Hematopoietic multipotent progenitor cell treated with erythropoietin and hydrocortisone succinate and interleukin-3 and kit ligand, for 8 days (in vitro differentiated cells): ENCODE data around the gene EIF2D.

ENCODE experiments used
- DNase-seq: peaks from one replicate; pipeline ENCODE4 v3.0.0-alpha.2; 2015

Gene EIF2D

DNA sequence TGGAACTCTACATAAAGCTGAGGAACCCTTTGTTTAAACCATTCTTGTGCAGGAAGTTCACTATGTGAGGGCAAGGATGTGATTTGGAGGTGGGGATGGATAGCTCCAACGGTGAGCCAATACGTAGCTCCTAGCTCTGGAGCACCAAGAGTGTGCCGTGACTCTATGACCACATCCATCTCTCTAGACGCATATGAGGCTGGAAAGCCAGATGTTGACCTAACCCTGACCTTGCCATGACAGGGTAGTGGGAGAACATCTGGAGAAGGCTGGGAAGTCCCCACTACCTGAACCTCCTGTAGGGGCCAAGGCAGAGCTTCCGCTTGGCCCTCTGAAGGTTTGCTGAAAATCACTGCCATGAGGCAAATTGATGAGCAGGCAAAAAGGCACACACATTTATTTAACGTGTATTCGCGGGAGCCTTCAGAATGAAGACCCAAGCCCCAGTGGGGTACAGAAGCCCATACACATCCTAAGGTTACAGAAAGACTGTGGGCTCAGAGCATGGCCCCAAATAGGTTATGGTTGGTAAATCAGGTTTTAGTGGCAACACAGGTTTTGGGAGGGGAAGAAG lies 43.4 kb downstream of the EIF2D start:
- no peak for DNase-seq

DNA sequence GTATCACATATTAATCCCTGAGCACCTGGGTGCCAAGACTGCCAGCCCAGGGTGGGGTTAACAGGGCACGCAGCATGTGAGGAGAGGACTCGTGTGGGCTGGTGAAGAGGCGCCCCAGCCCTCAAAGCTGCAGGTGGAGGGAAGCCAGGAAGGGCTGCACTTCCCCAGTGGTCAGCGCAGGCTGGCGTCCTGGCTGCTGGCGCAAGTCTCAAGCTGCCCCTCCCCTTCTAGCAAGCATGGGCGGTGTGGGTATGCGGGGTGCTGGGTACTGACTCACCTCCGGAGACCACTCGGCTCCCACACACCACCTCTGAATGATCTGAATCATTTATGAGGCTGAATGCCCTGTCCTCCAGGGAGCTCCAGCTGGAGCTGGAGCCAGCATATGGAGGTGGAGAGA lies 44.0 kb downstream of the EIF2D start:
- DNase-seq = no peak

GRCh38 chr1:206566999-206567398 lies 45.3 kb downstream of the EIF2D start:
- no peak for DNase-seq

DNA sequence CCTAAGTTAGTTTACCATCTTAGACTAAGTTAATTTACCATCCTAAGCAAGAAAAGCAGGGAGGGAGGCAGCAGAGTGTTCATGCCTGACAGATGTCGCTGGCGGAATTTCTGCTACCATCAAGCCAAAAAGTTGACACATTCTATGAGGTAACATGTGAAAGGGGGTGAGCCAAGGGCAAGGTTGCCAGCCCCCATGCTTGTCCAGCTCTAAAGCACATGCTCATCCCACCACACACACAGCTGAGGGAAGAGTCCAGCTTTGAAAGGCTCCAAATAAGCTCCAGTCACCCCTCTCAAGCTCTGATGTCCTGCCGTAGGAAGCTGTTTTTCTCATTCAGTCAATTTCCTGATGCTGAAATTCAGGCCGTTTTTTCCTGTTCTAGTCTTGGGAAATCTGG lies 46.3 kb downstream of the EIF2D start:
- no peak for DNase-seq

DNA sequence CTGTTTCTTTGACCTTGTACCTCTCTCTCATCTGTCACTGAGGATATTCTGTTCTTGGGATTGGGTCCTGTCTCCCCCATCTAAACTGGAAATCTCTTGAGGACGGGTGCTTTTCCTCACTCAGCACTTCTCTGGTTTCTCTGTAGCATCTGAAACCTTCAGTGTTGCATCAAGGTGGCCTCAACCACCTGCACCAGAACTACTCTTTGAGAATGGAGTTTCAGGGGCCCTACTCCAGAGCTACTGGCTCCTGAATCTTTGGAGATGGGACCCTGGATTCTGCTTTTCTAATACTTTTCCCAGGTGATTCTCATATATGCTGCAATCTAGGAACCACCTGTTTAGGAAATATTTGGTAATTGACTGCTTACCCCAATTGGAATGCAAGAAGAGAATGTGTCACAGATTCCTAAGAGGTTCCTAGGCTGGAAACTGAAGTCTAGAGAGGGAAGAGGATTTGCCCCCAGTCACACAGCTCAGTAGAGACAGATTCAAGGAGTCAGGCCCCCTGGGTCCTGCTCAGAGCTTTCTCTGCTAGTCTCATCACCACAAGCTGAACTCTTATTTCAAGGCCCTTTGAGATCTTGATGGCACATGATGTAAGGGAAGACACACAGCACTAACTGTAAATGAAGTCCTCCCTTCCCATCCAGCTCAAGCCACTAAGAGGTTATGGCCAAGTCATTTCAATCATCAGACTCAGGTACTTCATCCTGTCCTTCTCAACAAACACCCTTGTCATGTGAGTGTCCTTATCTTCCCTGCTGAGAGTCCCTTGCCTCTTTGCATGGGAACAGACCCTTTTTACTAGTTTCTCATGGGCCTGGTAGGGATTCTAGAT lies 48.7 kb downstream of the EIF2D start:
- no peak for DNase-seq

GRCh38 chr1:206560007-206560716 lies 52.1 kb downstream of the EIF2D start:
- DNase-seq = no peak

DNA sequence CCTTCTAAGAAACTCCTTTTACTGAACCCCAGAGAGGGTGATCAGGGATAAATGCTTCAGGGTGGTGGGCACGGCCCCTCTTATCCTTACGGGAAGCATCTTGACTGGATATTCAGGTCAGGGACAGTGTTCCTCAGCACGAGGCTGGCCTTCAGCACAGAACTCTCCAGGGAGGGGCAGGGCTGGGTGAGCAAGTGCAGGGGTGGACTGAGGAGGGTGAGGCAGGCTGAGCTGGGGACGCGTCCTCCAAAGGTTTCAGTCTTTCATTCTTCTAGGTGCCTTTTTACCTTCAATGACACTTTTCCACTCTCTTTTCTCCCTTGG lies 52.6 kb downstream of the EIF2D start:
- DNase-seq = no peak

GRCh38 chr1:206558794-206559671 lies 53.2 kb downstream of the EIF2D start:
- no peak for DNase-seq

DNA sequence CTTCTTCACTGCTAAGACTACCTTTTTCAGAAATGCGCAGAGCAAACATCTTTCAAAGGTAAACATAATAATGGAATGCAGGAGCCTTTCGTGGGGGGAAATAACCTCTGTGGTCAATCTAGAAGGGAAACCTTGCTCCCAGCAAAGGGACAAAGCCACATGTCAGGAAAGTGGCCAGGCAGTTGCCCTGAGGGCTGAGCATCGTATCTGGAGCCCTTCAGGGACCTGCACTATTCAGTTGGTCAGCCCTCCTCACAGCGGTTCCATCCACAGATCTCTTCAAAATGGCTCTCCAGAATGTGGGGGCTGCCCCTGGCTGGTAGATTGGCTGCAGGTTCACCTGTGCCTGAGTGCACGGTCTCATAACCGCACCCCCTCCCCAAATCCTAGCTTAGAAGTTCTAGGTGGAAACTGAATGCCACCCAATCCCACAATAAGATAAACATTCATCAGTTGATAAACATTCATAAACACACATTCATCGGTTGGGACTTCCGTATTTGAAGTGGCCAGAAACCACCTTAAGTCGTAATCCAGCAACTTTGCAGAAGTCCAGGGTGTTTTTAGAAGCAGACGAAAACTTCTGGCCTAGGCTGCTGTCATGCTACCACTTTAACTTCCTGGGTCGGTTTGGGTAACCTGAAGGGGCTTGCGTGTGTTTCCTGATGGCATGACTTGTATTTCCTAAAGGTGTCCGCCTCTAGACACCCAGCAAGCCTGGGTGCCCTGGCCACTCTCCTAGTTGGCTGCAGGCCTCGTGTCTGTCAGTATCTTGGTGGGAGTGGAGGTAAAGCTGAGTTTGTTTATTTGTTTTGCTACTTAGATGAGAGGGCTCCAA lies 54.4 kb downstream of the EIF2D start:
- peak; percentile 47 for DNase-seq

- DNase-seq = peak; percentile 71
Observed at GRCh38 chr1:206556750-206557635, 55.3 kb downstream of the EIF2D start.

DNA sequence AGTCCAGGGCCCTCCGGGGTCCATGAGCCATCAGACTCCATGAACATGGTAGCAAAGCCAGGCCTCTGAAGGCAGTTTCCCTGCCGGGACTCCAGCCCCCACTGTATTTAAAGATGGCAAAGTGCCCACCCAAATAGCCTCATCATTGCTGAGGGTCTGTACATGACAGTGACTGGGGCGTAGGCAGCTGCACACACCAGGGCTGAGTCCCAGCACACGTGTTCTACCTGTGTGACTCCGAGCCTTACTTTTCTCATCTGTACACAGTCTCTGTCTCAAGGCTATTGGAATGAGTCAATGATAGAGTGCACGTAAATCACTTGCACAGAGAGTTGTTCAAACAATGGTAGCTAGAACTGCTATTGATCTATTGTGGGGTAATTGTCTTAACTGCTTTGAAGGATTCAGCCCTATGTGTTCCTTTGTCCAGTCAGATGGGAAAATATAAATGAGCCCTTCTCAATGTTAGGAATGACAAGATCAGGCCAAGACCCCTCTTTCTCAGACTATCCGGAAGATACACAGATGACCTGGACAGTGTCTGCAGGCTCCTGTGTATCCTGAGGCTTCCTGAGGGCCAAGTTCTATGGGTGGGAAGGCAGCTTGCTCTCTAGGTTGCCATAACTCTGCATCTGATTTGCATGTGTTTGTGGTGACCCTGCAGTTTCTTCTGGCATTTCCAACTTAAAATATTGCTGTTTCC lies 56.1 kb downstream of the EIF2D start:
- DNase-seq = no peak

DNA sequence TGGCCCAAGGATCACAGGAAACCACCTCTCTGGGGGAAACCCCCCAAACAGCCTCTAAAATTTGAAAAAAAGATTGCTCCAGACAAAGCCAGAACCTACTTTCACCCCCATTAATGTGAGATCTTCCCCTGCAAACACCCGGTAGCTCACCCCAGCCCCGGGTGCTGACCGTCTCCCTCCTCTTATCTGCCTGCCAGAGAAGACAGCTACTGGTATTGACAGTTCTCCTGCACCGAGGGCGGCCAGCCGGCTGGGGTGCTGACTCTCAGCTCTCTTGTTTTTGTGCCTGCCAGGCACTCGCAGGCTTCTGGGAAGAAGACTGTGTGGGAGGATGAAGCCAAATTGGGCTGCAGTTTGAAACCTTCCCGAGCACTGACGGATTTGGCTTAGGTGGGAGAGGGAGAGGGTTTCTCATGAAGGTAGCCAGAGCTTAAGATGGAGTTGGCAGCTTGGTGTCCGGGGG lies 56.8 kb downstream of the EIF2D start:
- peak; percentile 71 for DNase-seq

DNA sequence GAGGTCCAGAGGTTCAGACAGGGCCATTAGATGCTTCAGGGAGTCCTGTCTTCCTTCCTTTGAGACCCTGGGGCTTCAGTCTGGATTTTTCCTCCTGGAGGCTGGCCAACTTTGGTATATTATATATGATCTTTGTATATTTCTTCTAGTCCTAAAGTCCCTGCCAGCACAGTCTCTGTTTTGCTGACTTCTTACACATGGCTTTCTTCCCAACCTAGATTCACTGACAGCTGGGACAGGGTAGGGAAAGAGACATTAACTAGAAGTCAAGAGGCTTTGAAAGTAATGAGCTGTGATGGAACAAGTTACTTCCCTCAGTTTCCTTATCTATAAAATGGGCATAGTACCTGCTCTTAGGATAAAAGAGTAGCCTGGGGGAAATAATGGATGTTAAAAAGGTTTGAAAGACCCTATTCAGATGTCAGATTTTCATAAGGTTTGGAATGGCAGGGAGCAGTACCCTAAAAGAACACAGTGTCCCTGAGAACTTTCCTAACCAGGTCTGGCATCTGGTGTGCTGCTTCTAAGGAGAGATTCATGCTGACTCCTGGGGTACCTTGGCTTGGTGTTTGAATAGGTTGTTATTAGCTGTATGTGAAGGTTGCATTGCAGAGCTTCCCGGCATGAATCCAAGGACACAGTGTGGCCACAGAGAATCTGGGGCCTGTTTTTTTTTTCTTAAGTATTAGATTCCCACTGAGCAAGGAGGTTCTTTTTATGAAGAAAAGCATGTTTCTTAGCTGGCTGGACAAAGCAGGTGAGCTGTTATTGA lies 57.4 kb downstream of the EIF2D start:
- no peak for DNase-seq

GRCh38 chr1:206554211-206554610 lies 58.1 kb downstream of the EIF2D start:
- DNase-seq = no peak

DNA sequence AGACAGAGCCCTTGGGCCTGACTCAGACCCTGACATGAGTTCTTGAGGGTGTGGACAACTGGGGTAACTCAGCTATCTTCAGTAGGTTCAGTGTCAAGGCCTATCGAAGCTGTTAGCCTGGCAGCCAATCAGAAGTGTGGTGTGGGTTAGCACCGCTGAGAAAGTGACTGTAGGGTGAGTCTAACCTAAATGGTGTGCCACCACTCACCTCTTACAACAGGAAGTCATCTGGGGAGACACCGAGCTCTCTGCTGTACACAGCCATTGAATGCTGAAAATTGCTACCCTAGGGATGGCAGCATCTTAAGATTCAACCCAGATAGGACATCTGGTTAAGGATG lies 60.3 kb downstream of the EIF2D start:
- DNase-seq = no peak

DNA sequence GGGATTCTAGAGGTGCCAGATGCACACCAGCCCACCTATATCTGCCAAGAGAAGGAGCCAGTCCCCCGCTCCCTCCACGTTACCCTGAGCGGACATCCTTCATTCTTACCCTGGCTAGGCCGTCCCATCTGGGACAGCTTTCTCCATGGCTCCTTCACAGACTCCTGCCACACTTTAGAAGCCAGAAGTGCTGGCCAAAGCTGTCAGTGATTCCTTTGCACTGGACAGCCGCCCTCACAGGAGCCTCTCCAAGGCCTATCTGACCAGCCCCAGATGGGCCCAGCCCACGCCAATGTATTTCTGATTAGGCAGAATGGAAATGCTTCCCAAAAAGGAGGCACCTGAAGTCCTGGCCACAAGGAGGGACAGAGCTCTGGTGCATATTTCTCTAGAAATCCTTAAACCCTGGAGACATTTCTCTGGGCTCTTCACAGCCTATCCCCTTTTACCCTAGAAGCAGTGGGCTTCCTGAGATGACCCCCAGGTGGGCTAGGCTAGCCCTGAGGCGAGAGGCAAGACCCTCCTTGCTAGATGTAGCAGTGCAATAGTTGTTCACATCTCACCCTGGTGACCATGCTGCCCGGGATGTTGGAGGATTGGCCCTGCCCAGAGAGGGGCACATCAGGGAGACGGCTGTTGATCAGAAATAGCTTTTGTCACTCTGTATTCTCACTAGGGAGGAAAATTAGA lies 60.8 kb downstream of the EIF2D start:
- no peak for DNase-seq

DNA sequence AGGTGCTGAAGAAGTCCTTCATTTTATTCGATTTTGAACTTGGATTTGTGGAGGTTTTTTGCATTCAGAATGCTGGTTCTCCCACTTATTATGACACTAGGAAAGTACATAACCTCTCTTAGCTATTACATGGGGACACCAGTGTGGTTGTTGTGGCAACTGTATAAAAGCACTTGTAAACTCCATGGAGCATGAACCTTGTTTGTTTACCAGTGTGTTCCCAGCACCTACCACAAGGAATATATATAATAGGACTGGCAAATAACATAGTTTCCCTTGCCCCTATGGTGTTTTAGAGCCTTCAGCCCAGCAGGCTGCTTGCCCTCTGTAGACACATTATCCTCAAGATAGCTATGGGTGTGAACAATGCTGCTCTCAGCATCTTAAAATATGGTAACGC lies 61.8 kb downstream of the EIF2D start:
- DNase-seq = no peak

DNA sequence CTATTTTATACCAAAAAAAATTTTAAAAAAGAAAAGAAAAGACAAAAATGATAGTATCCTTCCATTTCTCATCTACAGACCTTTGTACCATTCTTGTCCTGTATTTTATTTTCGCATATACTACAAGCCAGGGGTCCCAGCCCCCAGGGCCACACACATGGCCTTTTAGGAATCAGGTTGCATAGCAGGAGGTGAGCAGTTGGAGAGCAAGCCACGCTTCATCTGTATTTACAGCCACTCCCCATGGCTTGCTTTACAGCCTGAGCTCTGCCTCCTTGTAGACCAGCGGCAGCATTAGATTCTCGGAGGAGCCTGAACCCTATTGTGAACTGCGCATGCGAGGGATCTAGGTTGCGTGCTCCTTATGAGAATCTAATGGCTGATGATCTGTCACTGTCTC lies 65.2 kb downstream of the EIF2D start:
- no peak for DNase-seq

GRCh38 chr1:206545351-206545750 lies 66.9 kb downstream of the EIF2D start:
- no peak for DNase-seq
